Measurements from ENCODE around the gene ZNF45. TPM values are rescaled to one million over a fixed set of nuclear protein-coding genes. Genes with fewer than 3 reads are reported as not detected.

ZNF45 gene
- 14.4 and 16.2 TPM in 2 replicates for total RNA-seq

DNA sequence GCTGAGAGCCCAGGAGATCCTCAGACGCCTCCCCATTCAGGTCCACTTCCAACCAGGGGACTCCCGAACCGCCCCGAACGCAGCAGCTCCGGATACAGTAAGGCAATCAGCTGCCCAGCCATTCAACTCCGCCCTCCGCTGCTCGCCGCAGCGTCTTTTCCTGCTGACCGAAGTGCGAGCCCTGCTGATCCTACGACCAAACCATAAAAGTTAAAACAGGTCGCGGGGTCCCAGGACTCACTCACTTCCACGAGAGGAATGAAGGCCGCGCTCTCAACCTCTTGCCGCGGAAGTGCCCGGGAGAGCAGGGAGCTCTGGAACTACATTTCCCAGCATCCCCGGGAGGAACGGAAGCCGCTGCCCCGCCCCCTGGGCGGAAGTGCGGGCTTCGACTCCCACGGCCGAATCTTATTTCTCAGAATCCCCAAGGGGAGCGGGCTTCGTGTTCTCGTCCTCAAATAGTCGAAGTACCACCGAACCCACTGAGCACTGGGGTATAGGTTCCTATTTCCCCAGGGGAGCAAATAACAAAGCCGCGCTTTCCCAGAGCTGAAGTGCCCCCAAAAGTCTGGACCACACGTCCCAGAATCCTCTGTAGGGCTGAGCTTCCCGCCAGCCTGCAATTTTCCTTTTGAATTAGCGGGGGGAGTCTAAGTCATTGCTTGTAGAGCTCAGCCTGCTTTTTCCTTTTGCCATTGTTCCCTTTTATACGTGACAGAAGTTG, at the start of gene ZNF45:
ZNF45 (minus strand) TSS at position 298 of the 724 bp plus-strand sequence. CDS start 13,097 bp downstream, outside the sequence.

GRCh38 chr19:43983912-43984686, 49.0 kb upstream of the ZNF45 start, which contains the start of gene ZNF155:
Gene ZNF155 (plus strand): TSS chr19:43984188. CDS start chr19:43988544, 4,356 bp downstream.

DNA sequence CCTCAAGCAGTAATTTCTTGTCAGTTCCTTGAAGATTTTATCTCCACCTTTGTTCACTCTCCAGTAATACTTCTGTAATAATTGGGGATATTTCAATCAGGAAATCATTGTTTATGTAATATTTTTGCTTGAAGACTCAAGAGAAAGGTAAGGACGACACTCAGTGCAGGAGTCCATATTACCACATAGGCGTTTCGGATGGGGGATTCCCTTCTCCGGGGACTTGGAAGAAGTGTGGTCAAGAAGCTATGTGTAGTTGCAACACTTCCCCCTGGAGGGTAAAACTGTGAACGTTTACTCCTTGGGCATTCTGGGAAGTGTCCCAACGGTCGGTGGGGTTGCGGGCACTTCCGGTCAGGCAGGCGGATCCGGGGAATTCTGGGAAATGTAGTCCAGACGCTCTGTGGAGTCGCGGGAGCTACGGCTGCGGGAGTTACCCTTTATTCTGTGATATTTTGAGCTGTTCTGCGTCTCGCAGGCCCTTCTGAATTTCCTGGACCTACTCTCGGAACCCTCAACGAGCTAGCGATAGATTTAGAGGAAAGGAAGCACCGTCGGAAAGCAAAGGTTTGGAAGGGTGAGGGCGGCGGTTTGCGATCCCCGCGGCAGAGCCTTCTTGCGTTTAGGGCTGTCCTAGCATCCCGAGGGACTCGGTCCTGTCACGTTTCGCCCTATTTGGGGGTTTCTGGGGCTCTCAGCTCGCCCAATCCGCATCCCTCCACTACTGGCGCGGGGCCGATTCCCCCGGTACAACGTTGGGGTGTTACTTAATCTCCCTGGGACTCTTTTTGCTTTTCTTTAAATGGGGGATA, 16.0 kb upstream of the ZNF45 start, which contains the start of gene ZNF221:
ZNF221 (plus strand) TSS at position 395 of the 812 bp plus-strand sequence. CDS start 11,499 bp downstream, outside the sequence.

GRCh38 chr19:43883864-43884263, 51.2 kb downstream of the ZNF45 start, which contains the start of gene ZNF404:
Gene ZNF404 (minus strand): TSS chr19:43883964.

Small RNA genes lying within 50 kb of the gene (small RNA-seq; reads per million reads assigned to genes)
- not detected for gene AC006213.5

Other genes with a start within 250 kb of the ZNF45 start
- gene IRGC, start 219.2 kb downstream of the ZNF45 start, total RNA-seq, result not detected in 2 replicates
- 15.7 and 20.4 TPM in 2 replicates for gene SMG9, start 180.3 kb downstream of the ZNF45 start, total RNA-seq
- 0.53 and 1.3 TPM in 2 replicates for gene KCNN4, start 154.3 kb downstream of the ZNF45 start, total RNA-seq
- gene LYPD5, start 132.8 kb downstream of the ZNF45 start, total RNA-seq, result 0.13 and 0.29 TPM in 2 replicates
- 9.2 and 9.8 TPM in 2 replicates for gene ZNF283, start 108.0 kb downstream of the ZNF45 start, total RNA-seq
- 1.0 and 1.3 TPM in 2 replicates for gene ZNF404, start 51.3 kb downstream of the ZNF45 start, total RNA-seq
- 5.2 TPM in 2 replicates for gene ZNF221, start 15.9 kb upstream of the ZNF45 start, total RNA-seq
- gene ZNF155, start 48.9 kb upstream of the ZNF45 start, total RNA-seq, result 6.7 and 7.2 TPM in 2 replicates
- gene ZNF230, start 67.7 kb upstream of the ZNF45 start, total RNA-seq, result 3.4 and 4.7 TPM in 2 replicates
- gene ZNF222, start 90.1 kb upstream of the ZNF45 start, total RNA-seq, result 2.7 and 4.1 TPM in 2 replicates
- gene ZNF223, start 116.8 kb upstream of the ZNF45 start, total RNA-seq, result 5.6 and 6.3 TPM in 2 replicates
- 2.9 and 3.3 TPM in 2 replicates for gene ZNF284, start 136.9 kb upstream of the ZNF45 start, total RNA-seq
- gene ZNF224, start 159.1 kb upstream of the ZNF45 start, total RNA-seq, result 23.9 and 25.0 TPM in 2 replicates
- gene ZNF225, start 178.1 kb upstream of the ZNF45 start, total RNA-seq, result 5.1 and 5.9 TPM in 2 replicates
- gene ZNF234, start 206.3 kb upstream of the ZNF45 start, total RNA-seq, result 8.5 TPM in 2 replicates
- gene ZNF226, start 229.8 kb upstream of the ZNF45 start, total RNA-seq, result 14.0 and 16.6 TPM in 2 replicates